ENCODE data around the gene CHIT1. TPM values are rescaled to one million over a fixed set of nuclear protein-coding genes. Genes with fewer than 3 reads are reported as not detected.
A peak's percentile ranks its signal among the peaks of the same experiment; 100 is the strongest.

Gene CHIT1
- total and polyA plus RNA-seq, 2 of the 8 experiments (the other 6 are each of a cell fraction or from before 2014, with no cell fraction given), result not detected

- POLR2A ChIA-PET (ENCODE audit: partially characterized antibody), result no interaction called here
- FAIRE-seq, result no peak
These were observed 54.1 kb downstream of the CHIT1 start, which contains the start of gene MYBPH for GRCh38 chr1:203175237-203175826. MYBPH (minus strand) TSS chr1:203175826; CDS start chr1:203175755, 71 bp downstream.

More at GRCh38 chr1:203175237-203175826, 54.1 kb downstream of the CHIT1 start, which contains the start of gene MYBPH:
- TF ChIP-seq BACH1 (IDR thresholded peaks at IDR 0.05; ENCODE audit: low read length) (no peak), RAD21 (IDR thresholded peaks at IDR 0.05 in 1 of 2, conservative IDR thresholded peaks at IDR 0.05 in 1 of 2; ENCODE audit: low read depth in 2 of 2, low read length in 2 of 2) (no peak), CBX8 (IDR thresholded peaks at IDR 0.05; ENCODE audit: borderline replicate concordance, low read depth, low read length) (no peak), SRF (IDR thresholded peaks at IDR 0.05; ENCODE audit: low read depth, low read length) (no peak), PHF8 (conservative IDR thresholded peaks at IDR 0.05; ENCODE audit: low read depth, low read length) (no peak), SP4 (IDR thresholded peaks at IDR 0.05; ENCODE audit: low read length) (no peak), POLR2A (IDR thresholded peaks at IDR 0.05; ENCODE audit: control extremely low read depth in 1 of 2, low read depth in 2 of 2, low read length in 2 of 2) (no peak), CBX5 (IDR thresholded peaks at IDR 0.05; ENCODE audit: low read depth, low read length) (no peak), EGR1 (IDR thresholded peaks at IDR 0.05; ENCODE audit: borderline replicate concordance, low read depth, low read length) (no peak), CREB1 (IDR thresholded peaks at IDR 0.05) (no peak)
- H2BK15ac ChIP-seq (ENCODE audit: low read length), result no peak within 1 kb of the TSS
- H3K23me2 ChIP-seq (ENCODE audit: low read depth, low read length), result no peaks in the 10 kb centered on the region
- H3K36me3 ChIP-seq (ENCODE audit: control insufficient read depth in 2 of 4, insufficient read depth in 4 of 4, low read length in 3 of 4), result no peaks in the 10 kb centered on the region
- H3K18ac ChIP-seq (ENCODE audit: extremely low read depth, low read length), result no peak within 1 kb of the TSS
- no peak within 1 kb of the TSS for H3K23ac ChIP-seq (ENCODE audit: insufficient read length)
- no peak for DNase-seq (ENCODE audit: low read depth in 1 of 2, low spot score in 2 of 2)
- H3K4ac ChIP-seq (replicated peaks; ENCODE audit: insufficient read length, low read depth, low read length), result no peak within 1 kb of the TSS
- H2BK20ac ChIP-seq (ENCODE audit: low read length), result no peak within 1 kb of the TSS
- H3K4me2 ChIP-seq (ENCODE audit: insufficient read depth in 1 of 2, low read depth in 2 of 2, low read length in 2 of 2), result no peak within 1 kb of the TSS
- no peak within 1 kb of the TSS; the same call in 1 of the 2 replicates for H2BK12ac ChIP-seq (ENCODE audit: low read depth, low read length)
- peaks cover 0 to 7% (median 3%) of the 10 kb centered on the region in 4 experiments; a peak in 4 of 7 replicates for H3K4me1 ChIP-seq (replicated peaks in 1 of 4; ENCODE audit: control insufficient read depth in 3 of 4, insufficient read depth in 4 of 4, low read length in 3 of 4)
- no peaks in the 10 kb centered on the region for H4K20me1 ChIP-seq (replicated peaks in 1 of 2; ENCODE audit: control insufficient read depth in 1 of 2, insufficient read depth in 2 of 2, low read length in 2 of 2)
- H3K79me2 ChIP-seq (ENCODE audit: control insufficient read depth in 1 of 2, insufficient read depth in 2 of 2, low read length in 2 of 2), result no peaks in the 10 kb centered on the region
- no peak within 1 kb of the TSS for H3K56ac ChIP-seq (replicated peaks; ENCODE audit: insufficient read length, low read depth, low read length)
- no peak within 1 kb of the TSS for H3K4me3 ChIP-seq (ENCODE audit: extremely low read depth in 1 of 4, insufficient read depth in 2 of 4, low read depth in 3 of 4, low read length in 4 of 4)
- no peak within 1 kb of the TSS for H4K91ac ChIP-seq (replicated peaks; ENCODE audit: insufficient read length, low read length)
- CTCF ChIA-PET (ENCODE audit: partially characterized antibody), result interaction anchor here (0.6 to 12.8 kb wide), 28 partner anchors 8 to 136 kb away, joined by 3 to 140 read pairs (median 5); partner anchors contain the start of genes ADORA1 and CHI3L1
- no peak within 1 kb of the TSS for H2AK5ac ChIP-seq (ENCODE audit: low read depth, low read length)
- no peak within 1 kb of the TSS for H3K27ac ChIP-seq (ENCODE audit: low read depth, low read length)
- 81% methylated on average over 5 of the region's 5 CpGs; no CpG with 5 or more reads in 1 of the 2 experiments for WGBS, 2 experiments (ENCODE audit: extremely low coverage in 1 of 2, insufficient coverage in 1 of 2, insufficient read length in 1 of 2, insufficient replicate concordance in 2 of 2, low coverage in 1 of 2, low lambda C conversion rate in 2 of 2, missing lambda C conversion rate in 1 of 2)
- no peaks in the 10 kb centered on the region for H3K27me3 ChIP-seq (replicated peaks in 1 of 4; ENCODE audit: control insufficient read depth in 3 of 4, extremely low read depth in 1 of 4, insufficient read depth in 3 of 4, low read length in 3 of 4)
- no peaks in the 10 kb centered on the region for H3K9me3 ChIP-seq (ENCODE audit: insufficient read depth in 2 of 2, low read depth in 1 of 2, low read length in 1 of 2)
- H2BK120ac ChIP-seq (replicated peaks; ENCODE audit: low read depth, low read length), result no peak within 1 kb of the TSS
- no peak within 1 kb of the TSS for H3K9ac ChIP-seq (replicated peaks in 1 of 4; ENCODE audit: extremely low read depth in 1 of 4, low read depth in 3 of 4, low read length in 3 of 4)
- no peak within 1 kb of the TSS for H3K14ac ChIP-seq (ENCODE audit: insufficient read length)
- H3K79me1 ChIP-seq (ENCODE audit: low read depth, low read length), result no peaks in the 10 kb centered on the region
- H2BK5ac ChIP-seq (ENCODE audit: low read depth, low read length), result no peak within 1 kb of the TSS
- H4K8ac ChIP-seq (ENCODE audit: extremely low read depth, insufficient read depth, low read length), result peak within 1 kb of the TSS; percentile 57; the same call in 1 of the 2 replicates
- no peak within 1 kb of the TSS for H4K5ac ChIP-seq (ENCODE audit: insufficient read length, low read depth, low read length)
- H2AFZ ChIP-seq (ENCODE audit: low read length), result no peak within 1 kb of the TSS

Measured in H1 (cell line).